HepG2 (cell line): ENCODE data around the gene RBM19.

ENCODE experiments used
- AKNA ChIP-seq: sonication (generic); formaldehyde crosslinking; IDR thresholded peaks from 2 replicates; pipeline ENCODE4 v1.4.0; 2020; ENCODE audit warnings: missing genetic modification reagents, borderline replicate concordance
- ATF6 ChIP-seq: sonication (generic); formaldehyde crosslinking; conservative IDR thresholded peaks from 2 replicates; pipeline ENCODE4 v1.4.0; 2020; ENCODE audit warnings: missing genetic modification reagents
- FOSL1 ChIP-seq: sonication (generic); formaldehyde crosslinking; IDR thresholded peaks from 2 replicates; pipeline ENCODE4 v1.9.0; 2021; ENCODE audit warnings: missing genetic modification reagents, borderline replicate concordance
- FOXP1 ChIP-seq, 2 experiments: fragments of 450-650 bp in 1 of 2; IDR thresholded peaks; 2 replicates each; pipeline ENCODE4 v1.6.1; 2017 to 2018; ENCODE audit warnings: antibody characterized with exemption in 1 of 2
- HDAC6 ChIP-seq: fragments of 200-600 bp; sonication (generic); IDR thresholded peaks from 2 replicates; pipeline ENCODE4 v1.7.0; 2017; ENCODE audit warnings: mild to moderate bottlenecking, antibody characterized with exemption, low read length, low read depth
- RAD21 ChIP-seq: fragments of 450-650 bp; formaldehyde crosslinking; IDR thresholded peaks from 2 replicates; pipeline ENCODE4 v1.5.0; 2020; ENCODE audit warnings: mild to moderate bottlenecking
- RFX5 ChIP-seq: IDR thresholded peaks from 2 replicates; pipeline ENCODE4 v1.6.1; 2011; ENCODE audit warnings: low read depth, low read length, improper control_type of control experiment
- SMARCC2 ChIP-seq: fragments of 450-650 bp; IDR thresholded peaks from 2 replicates; pipeline ENCODE4 v1.6.1; 2017; ENCODE audit warnings: antibody characterized with exemption, mild to moderate bottlenecking
- YEATS2 ChIP-seq: sonication (generic); formaldehyde crosslinking; IDR thresholded peaks from 2 replicates; pipeline ENCODE4 v1.4.0; 2020; ENCODE audit warnings: missing genetic modification reagents, borderline replicate concordance
- ZSCAN29 ChIP-seq: sonication (generic); formaldehyde crosslinking; conservative IDR thresholded peaks from 2 replicates; pipeline ENCODE4 v1.4.0; 2020; ENCODE audit warnings: mild to moderate bottlenecking, missing genetic modification reagents
- TF ChIP-seq, protein P1 (sequence below): sonication (generic); formaldehyde crosslinking; IDR thresholded peaks from 2 replicates; pipeline ENCODE4 v1.5.0; 2020; ENCODE audit warnings: mild to moderate bottlenecking, missing genetic modification reagents, moderate library complexity

DNA sequence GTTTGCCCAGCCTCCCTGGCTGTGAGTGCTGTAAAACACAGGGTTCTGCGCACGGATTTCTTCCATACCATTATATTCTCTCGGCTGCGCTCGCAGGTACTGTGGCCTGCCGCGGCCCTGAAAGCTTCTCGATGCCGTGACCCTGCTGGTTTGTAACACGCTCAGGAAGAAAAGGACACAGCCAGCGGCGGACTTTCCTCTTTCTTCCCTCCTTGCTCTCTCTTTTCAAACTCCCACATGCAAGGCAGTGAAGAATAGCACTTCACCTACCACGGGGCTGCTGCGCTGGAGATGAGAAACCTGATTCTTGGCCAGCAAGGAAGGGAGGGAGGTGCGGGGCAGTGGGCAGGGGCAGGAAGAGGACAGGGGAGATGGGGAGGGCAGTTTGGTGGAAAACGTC is 130.2 kb downstream of the RBM19 start:
- TF ChIP-seq FOXP1 (IDR thresholded peaks at IDR 0.05) (no peak), FOXP1 (CRISPR knock-in tag; IDR thresholded peaks at IDR 0.05) (no peak), FOSL1 (CRISPR knock-in tag) (no peak), YEATS2 (CRISPR knock-in tag) (no peak), AKNA (CRISPR knock-in tag) (no peak), ATF6 (CRISPR knock-in tag) (no peak), RAD21 (CRISPR knock-in tag) (no peak), ZSCAN29 (CRISPR knock-in tag) (no peak), SMARCC2 (no peak), RFX5 (no peak), HDAC6 (no peak)
- TF ChIP-seq, protein P1, sequence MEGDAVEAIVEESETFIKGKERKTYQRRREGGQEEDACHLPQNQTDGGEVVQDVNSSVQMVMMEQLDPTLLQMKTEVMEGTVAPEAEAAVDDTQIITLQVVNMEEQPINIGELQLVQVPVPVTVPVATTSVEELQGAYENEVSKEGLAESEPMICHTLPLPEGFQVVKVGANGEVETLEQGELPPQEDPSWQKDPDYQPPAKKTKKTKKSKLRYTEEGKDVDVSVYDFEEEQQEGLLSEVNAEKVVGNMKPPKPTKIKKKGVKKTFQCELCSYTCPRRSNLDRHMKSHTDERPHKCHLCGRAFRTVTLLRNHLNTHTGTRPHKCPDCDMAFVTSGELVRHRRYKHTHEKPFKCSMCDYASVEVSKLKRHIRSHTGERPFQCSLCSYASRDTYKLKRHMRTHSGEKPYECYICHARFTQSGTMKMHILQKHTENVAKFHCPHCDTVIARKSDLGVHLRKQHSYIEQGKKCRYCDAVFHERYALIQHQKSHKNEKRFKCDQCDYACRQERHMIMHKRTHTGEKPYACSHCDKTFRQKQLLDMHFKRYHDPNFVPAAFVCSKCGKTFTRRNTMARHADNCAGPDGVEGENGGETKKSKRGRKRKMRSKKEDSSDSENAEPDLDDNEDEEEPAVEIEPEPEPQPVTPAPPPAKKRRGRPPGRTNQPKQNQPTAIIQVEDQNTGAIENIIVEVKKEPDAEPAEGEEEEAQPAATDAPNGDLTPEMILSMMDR (CRISPR knock-in tag) = no peak
